Neuronal stem cell (in vitro differentiated cells): Measurements from ENCODE around the gene KARS1.

Experiments
- DNase-seq: peaks from one replicate; pipeline ENCODE4 v3.0.0-alpha.2; 2013; ENCODE audit warnings: low spot score
- H2AFZ ChIP-seq: one replicate; pipeline ENCODE4 v1.6.1; 2013; ENCODE audit warnings: mild to moderate bottlenecking, low read length, inconsistent platforms
- H2AK5ac ChIP-seq: 2 replicates; pipeline ENCODE4 v1.6.1; 2013; ENCODE audit warnings: low read depth, mild to moderate bottlenecking, inconsistent platforms, low read length, moderate library complexity, mixed read lengths
- H2BK120ac ChIP-seq: 2 replicates; pipeline ENCODE4 v1.6.1; 2013; ENCODE audit warnings: low read depth, mild to moderate bottlenecking, inconsistent platforms, low read length, moderate library complexity, mixed read lengths
- H2BK12ac ChIP-seq: one replicate; pipeline ENCODE4 v1.6.1; 2013; ENCODE audit warnings: low read length, inconsistent platforms
- H2BK15ac ChIP-seq: 2 replicates; pipeline ENCODE4 v1.6.1; 2013; ENCODE audit warnings: mild to moderate bottlenecking, low read length, inconsistent platforms, mixed read lengths
- H2BK5ac ChIP-seq: one replicate; pipeline ENCODE4 v1.6.1; 2013; ENCODE audit warnings: inconsistent platforms, mild to moderate bottlenecking, low read length, moderate library complexity
- H3K14ac ChIP-seq: one replicate; pipeline ENCODE4 v1.6.1; 2013; ENCODE audit warnings: low read length, inconsistent platforms
- H3K18ac ChIP-seq: 2 replicates; pipeline ENCODE4 v1.6.1; 2013; ENCODE audit warnings: low read length, inconsistent platforms
- H3K23ac ChIP-seq: 2 replicates; pipeline ENCODE4 v1.6.1; 2013; ENCODE audit warnings: low read depth, mild to moderate bottlenecking, mixed read lengths, low read length, inconsistent platforms; ENCODE audit not compliant: poor library complexity
- H3K27ac ChIP-seq: replicated peaks from 3 replicates; pipeline ENCODE4 v1.5.1; 2013; ENCODE audit warnings: low read length, inconsistent platforms
- H3K27me3 ChIP-seq, 3 experiments: 2 replicates each; pipeline ENCODE4 v1.6.1; 2013; ENCODE audit warnings: low read length in 3 of 3, mild to moderate bottlenecking in 2 of 3, inconsistent platforms in 1 of 3, low read depth in 1 of 3, mixed read lengths in 1 of 3, moderate library complexity in 1 of 3; ENCODE audit not compliant: control insufficient read depth in 3 of 3, insufficient read depth in 3 of 3
- H3K36me3 ChIP-seq, 2 donors: replicated peaks in 1 of 2; 2 replicates each; pipeline ENCODE4 v1.6.1; 2013; ENCODE audit warnings: low read length in 2 of 2; ENCODE audit not compliant: control insufficient read depth in 2 of 2, insufficient read depth in 2 of 2
- H3K4ac ChIP-seq: 2 replicates; pipeline ENCODE4 v1.6.1; 2013; ENCODE audit warnings: inconsistent platforms, mild to moderate bottlenecking, low read length, moderate library complexity
- H3K4me1 ChIP-seq, 2 donors: 1 replicate in 1 of 2; 2 replicates in 1 of 2; pipeline ENCODE4 v1.6.1; 2013; ENCODE audit warnings: low read length in 2 of 2, low read depth in 1 of 2; ENCODE audit not compliant: control insufficient read depth in 2 of 2, insufficient read depth in 1 of 2
- H3K4me2 ChIP-seq: one replicate; pipeline ENCODE4 v1.6.1; 2013; ENCODE audit warnings: mild to moderate bottlenecking, low read length, inconsistent platforms; ENCODE audit not compliant: insufficient read depth, poor library complexity, severe bottlenecking
- H3K4me3 ChIP-seq, 2 donors: 2 replicates each; pipeline ENCODE4 v1.5.1; 2013; ENCODE audit warnings: low read length in 2 of 2, mild to moderate bottlenecking in 2 of 2, inconsistent platforms in 1 of 2, moderate library complexity in 1 of 2
- H3K79me1 ChIP-seq: one replicate; pipeline ENCODE4 v1.6.1; 2013; ENCODE audit warnings: low read depth, mild to moderate bottlenecking, inconsistent platforms, low read length, moderate library complexity
- H3K9ac ChIP-seq: one replicate; pipeline ENCODE4 v1.6.1; 2013; ENCODE audit warnings: mild to moderate bottlenecking, low read depth, low read length, inconsistent platforms; ENCODE audit not compliant: poor library complexity
- H3K9me3 ChIP-seq, 2 donors: replicated peaks in 1 of 2; 2 replicates each; pipeline versions ENCODE3 to v1.6.1; 2013; ENCODE audit warnings: low read length in 2 of 2, mild to moderate bottlenecking in 2 of 2, inconsistent platforms in 1 of 2, low read depth in 1 of 2, mixed read lengths in 1 of 2, moderate library complexity in 1 of 2; ENCODE audit not compliant: control insufficient read depth in 2 of 2, insufficient read depth in 1 of 2
- H4K8ac ChIP-seq: one replicate; pipeline ENCODE4 v1.6.1; 2013; ENCODE audit warnings: low read depth, mild to moderate bottlenecking, inconsistent platforms, low read length, moderate library complexity
- H4K91ac ChIP-seq: one replicate; pipeline ENCODE4 v1.6.1; 2013; ENCODE audit warnings: low read length, low read depth, mild to moderate bottlenecking, inconsistent platforms; ENCODE audit not compliant: poor library complexity
- WGBS, 2 donors: extraction: QIAGEN DNeasy Blood & Tissue Kit; methylation state at CpG; one replicate each; pipeline ENCODE4 v1.1.7; 2013; ENCODE audit warnings: missing lambda C conversion rate in 2 of 2, mixed read lengths in 1 of 2; ENCODE audit not compliant: insufficient read length in 2 of 2, insufficient replicate concordance in 1 of 2; ENCODE audit errors: extremely low coverage in 2 of 2; 5-methylcytosine and 5-hydroxymethylcytosine counted together

The KARS1 gene

GRCh38 chr16:75679366-75679765 is 31.9 kb upstream of the KARS1 start:
- Histone ChIP-seq H2AFZ (no peak overlapping the region), H3K36me3 (no peaks in the 10 kb centered on the region), H3K18ac (no peak overlapping the region), H3K27me3 (no peaks in the 10 kb centered on the region), H3K4ac (no peak overlapping the region), H3K79me1 (no peaks in the 10 kb centered on the region), H4K8ac (no peak overlapping the region), H3K23ac (no peak overlapping the region), H3K9ac (no peak overlapping the region), H3K4me1 (no peaks in the 10 kb centered on the region), H3K4me2 (no peak overlapping the region), H2BK120ac (no peak overlapping the region), H3K4me3 (no peak overlapping the region), H2AK5ac (no peak overlapping the region), H3K14ac (no peak overlapping the region), H2BK15ac (no peak overlapping the region), H2BK12ac (no peak overlapping the region), H4K91ac (no peak overlapping the region), H3K27ac (no peak overlapping the region), H3K9me3 (peaks cover under 1 to 14% of the 10 kb centered on the region in 2 donors), H2BK5ac (no peak overlapping the region)
- WGBS, 2 donors: no CpG with 5 or more reads among the region's 5 CpGs
- DNase-seq: no peak

GRCh38 chr16:75676909-75677308 is 29.4 kb upstream of the KARS1 start, which contains the start of gene CPHXL2:
Gene CPHXL2 (minus strand): TSS chr16:75677009. CDS start chr16:75676999, 10 bp downstream.
- Histone ChIP-seq H3K9me3 (no peaks in the 10 kb centered on the region), H3K4ac (no peak within 1 kb of the TSS), H3K27ac (no peak within 1 kb of the TSS), H2BK15ac (no peak within 1 kb of the TSS), H3K4me2 (no peak within 1 kb of the TSS), H4K91ac (no peak within 1 kb of the TSS), H3K36me3 (no peaks in the 10 kb centered on the region), H3K18ac (no peak within 1 kb of the TSS), H3K9ac (no peak within 1 kb of the TSS), H3K79me1 (no peaks in the 10 kb centered on the region), H4K8ac (no peak within 1 kb of the TSS), H3K14ac (no peak within 1 kb of the TSS), H2BK5ac (no peak within 1 kb of the TSS), H2BK120ac (no peak within 1 kb of the TSS), H2AK5ac (no peak within 1 kb of the TSS), H2AFZ (no peak within 1 kb of the TSS), H3K4me3 (no peak within 1 kb of the TSS), H3K27me3 (no peaks in the 10 kb centered on the region), H3K4me1 (no peaks in the 10 kb centered on the region), H2BK12ac (no peak within 1 kb of the TSS), H3K23ac (no peak within 1 kb of the TSS)
- DNase-seq: no peak
- WGBS, 2 donors: no CpG with 5 or more reads among the region's 4 CpGs

- no peak overlapping the region for H3K4me3 ChIP-seq
- H2AFZ ChIP-seq: no peak overlapping the region
- H3K79me1 ChIP-seq: no peaks in the 10 kb centered on the region
- no peak overlapping the region for H3K4me2 ChIP-seq
- no peak overlapping the region for H2BK15ac ChIP-seq
- H3K23ac ChIP-seq: no peak overlapping the region
- no peak overlapping the region for H4K8ac ChIP-seq
- H2BK12ac ChIP-seq: no peak overlapping the region
- no peak overlapping the region for H2AK5ac ChIP-seq
- no peak overlapping the region for H4K91ac ChIP-seq
- no peaks in the 10 kb centered on the region for H3K36me3 ChIP-seq
- DNase-seq: no peak
- H3K9ac ChIP-seq: no peak overlapping the region
- H3K27me3 ChIP-seq: no peaks in the 10 kb centered on the region
- H3K4ac ChIP-seq: no peak overlapping the region
- H3K14ac ChIP-seq: no peak overlapping the region
- H3K27ac ChIP-seq: no peak overlapping the region
- H3K9me3 ChIP-seq: no peaks in the 10 kb centered on the region
- H2BK5ac ChIP-seq: no peak overlapping the region
- H2BK120ac ChIP-seq: no peak overlapping the region
- no peaks in the 10 kb centered on the region for H3K4me1 ChIP-seq
- no peak overlapping the region for H3K18ac ChIP-seq
These were observed 20.0 kb upstream of the KARS1 start for GRCh38 chr16:75667503-75667902.

GRCh38 chr16:75660726-75661302 is 13.3 kb upstream of the KARS1 start:
- no CpG with 5 or more reads among the region's 4 CpGs for WGBS, 2 donors
- Histone ChIP-seq H2BK120ac (no peak overlapping the region), H2AFZ (no peak overlapping the region), H4K8ac (no peak overlapping the region), H2BK15ac (no peak overlapping the region), H3K4me2 (no peak overlapping the region), H3K4me3 (no peak overlapping the region), H2BK5ac (no peak overlapping the region), H3K9me3 (no peaks in the 10 kb centered on the region), H3K27me3 (no peaks in the 10 kb centered on the region), H2AK5ac (no peak overlapping the region), H3K27ac (no peak overlapping the region), H3K14ac (no peak overlapping the region), H3K18ac (no peak overlapping the region), H3K79me1 (no peaks in the 10 kb centered on the region), H3K4ac (no peak overlapping the region), H3K9ac (no peak overlapping the region), H2BK12ac (no peak overlapping the region), H3K36me3 (peaks cover 20 to 53% of the 10 kb centered on the region in 2 donors), H3K4me1 (no peaks in the 10 kb centered on the region), H4K91ac (no peak overlapping the region), H3K23ac (no peak overlapping the region)
- no peak for DNase-seq
